ENCODE data around the gene RHBDL1. TPM values are rescaled to one million over a fixed set of nuclear protein-coding genes. Genes with fewer than 3 reads are reported as not detected.
A peak's percentile ranks its signal among the peaks of the same experiment; 100 is the strongest.

The RHBDL1 gene
- total RNA-seq, 1 donor: 1.3 TPM

- no peak for DNase-seq (ENCODE audit: low read depth)
Measured at GRCh38 chr16:629185-629832, 46.2 kb upstream of the RHBDL1 start.

GRCh38 chr16:629833-630248, 45.6 kb upstream of the RHBDL1 start:
- TF ChIP-seq, protein P1, sequence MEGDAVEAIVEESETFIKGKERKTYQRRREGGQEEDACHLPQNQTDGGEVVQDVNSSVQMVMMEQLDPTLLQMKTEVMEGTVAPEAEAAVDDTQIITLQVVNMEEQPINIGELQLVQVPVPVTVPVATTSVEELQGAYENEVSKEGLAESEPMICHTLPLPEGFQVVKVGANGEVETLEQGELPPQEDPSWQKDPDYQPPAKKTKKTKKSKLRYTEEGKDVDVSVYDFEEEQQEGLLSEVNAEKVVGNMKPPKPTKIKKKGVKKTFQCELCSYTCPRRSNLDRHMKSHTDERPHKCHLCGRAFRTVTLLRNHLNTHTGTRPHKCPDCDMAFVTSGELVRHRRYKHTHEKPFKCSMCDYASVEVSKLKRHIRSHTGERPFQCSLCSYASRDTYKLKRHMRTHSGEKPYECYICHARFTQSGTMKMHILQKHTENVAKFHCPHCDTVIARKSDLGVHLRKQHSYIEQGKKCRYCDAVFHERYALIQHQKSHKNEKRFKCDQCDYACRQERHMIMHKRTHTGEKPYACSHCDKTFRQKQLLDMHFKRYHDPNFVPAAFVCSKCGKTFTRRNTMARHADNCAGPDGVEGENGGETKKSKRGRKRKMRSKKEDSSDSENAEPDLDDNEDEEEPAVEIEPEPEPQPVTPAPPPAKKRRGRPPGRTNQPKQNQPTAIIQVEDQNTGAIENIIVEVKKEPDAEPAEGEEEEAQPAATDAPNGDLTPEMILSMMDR (IDR thresholded peaks at IDR 0.05; ENCODE audit: insufficient read depth, low read depth, low read length): no peak
- peak; percentile 48 for DNase-seq (ENCODE audit: low read depth)
- no peak overlapping the region for H3K4me3 ChIP-seq (ENCODE audit: low read depth, low read length)

More at GRCh38 chr16:629185-629832, 46.2 kb upstream of the RHBDL1 start:
- H3K4me3 ChIP-seq (ENCODE audit: low read depth, low read length): no peak overlapping the region
- TF ChIP-seq, protein P1 (IDR thresholded peaks at IDR 0.05; ENCODE audit: insufficient read depth, low read depth, low read length): no peak

DNA sequence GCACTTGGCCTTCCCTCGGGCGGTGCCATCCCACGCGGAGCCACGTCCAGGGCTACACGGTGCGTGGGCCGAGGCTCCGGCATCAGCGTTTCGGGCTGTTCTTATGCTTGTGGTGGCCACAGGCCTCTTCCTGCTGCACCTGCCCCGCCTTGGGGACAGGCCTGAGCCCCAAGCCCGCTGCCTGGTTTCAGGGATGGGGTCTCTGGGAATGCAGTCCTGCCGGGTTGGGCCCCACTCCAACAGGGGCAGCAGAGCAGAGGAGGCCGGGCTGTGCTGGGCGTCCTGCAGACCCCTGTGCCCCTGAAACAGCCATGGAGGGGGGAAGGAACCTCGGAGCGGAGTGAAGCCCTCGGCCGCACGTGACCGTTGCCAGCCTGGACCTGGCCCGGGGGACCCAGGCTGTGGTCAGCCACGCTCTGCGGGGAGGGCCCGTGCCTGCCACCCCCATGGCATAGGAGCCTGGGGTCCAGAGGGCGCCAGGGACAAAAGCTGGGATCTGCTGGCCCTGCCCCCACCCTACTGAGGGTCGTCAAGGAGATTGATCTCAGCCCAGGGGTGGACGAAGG, 45.1 kb upstream of the RHBDL1 start:
- no peak overlapping the region for H3K4me3 ChIP-seq (ENCODE audit: low read depth, low read length)
- DNase-seq (ENCODE audit: low read depth): no peak
- TF ChIP-seq, protein P1 (IDR thresholded peaks at IDR 0.05; ENCODE audit: insufficient read depth, low read depth, low read length): no peak

DNA sequence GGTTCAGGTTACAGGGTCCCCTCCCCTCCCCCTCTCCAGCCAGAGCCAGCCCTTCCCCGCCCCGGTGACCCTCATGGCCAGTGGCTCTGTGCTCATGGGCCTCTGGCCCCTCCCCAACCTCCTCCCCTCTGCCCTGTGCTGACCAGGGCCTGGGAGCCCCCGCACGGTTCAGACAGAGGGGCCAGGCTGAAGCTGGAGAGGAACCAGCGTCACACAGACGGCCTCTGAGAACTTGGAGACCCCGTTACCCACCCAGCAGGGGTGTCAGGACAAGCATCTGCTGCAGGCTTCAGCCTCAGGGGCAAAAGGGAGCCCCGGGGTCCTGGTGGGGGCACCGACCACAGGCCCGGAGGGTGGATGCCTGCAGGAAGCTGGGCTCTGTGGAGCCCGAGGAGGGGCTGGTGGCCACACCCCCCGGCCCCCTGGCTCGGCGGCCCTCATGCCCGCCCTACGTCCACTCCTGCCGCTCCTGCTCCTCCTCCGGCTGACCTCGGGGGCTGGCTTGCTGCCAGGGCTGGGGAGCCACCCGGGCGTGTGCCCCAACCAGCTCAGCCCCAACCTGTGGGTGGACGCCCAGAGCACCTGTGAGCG, 44.6 kb upstream of the RHBDL1 start, which contains the start of gene WFIKKN1:
WFIKKN1 (plus strand) TSS at position 171 of the 591 bp plus-strand sequence; CDS start at position 440, 269 bp downstream.
- H3K4me3 ChIP-seq (ENCODE audit: low read depth, low read length): no peak within 1 kb of the TSS
- DNase-seq (ENCODE audit: low read depth): no peak
- TF ChIP-seq, protein P1 (IDR thresholded peaks at IDR 0.05; ENCODE audit: insufficient read depth, low read depth, low read length): no peak

GRCh38 chr16:631808-632358, 43.6 kb upstream of the RHBDL1 start:
- TF ChIP-seq, protein P1 (IDR thresholded peaks at IDR 0.05; ENCODE audit: insufficient read depth, low read depth, low read length): no peak
- DNase-seq (ENCODE audit: low read depth): no peak
- no peak overlapping the region for H3K4me3 ChIP-seq (ENCODE audit: low read depth, low read length)

DNA sequence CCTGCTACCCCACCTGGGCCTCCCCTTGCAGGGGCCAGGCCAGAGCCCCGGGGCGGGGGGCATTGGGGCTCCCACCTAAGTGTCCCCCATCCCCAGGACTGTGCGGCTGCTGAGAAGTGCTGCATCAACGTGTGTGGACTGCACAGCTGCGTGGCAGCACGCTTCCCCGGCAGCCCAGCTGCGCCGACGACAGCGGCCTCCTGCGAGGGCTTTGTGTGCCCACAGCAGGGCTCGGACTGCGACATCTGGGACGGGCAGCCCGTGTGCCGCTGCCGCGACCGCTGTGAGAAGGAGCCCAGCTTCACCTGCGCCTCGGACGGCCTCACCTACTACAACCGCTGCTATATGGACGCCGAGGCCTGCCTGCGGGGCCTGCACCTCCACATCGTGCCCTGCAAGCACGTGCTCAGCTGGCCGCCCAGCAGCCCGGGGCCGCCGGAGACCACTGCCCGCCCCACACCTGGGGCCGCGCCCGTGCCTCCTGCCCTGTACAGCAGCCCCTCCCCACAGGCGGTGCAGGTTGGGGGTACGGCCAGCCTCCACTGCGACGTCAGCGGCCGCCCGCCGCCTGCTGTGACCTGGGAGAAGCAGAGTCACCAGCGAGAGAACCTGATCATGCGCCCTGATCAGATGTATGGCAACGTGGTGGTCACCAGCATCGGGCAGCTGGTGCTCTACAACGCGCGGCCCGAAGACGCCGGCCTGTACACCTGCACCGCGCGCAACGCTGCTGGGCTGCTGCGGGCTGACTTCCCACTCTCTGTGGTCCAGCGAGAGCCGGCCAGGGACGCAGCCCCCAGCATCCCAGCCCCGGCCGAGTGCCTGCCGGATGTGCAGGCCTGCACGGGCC, 42.8 kb upstream of the RHBDL1 start:
- no peak overlapping the region for H3K4me3 ChIP-seq (ENCODE audit: low read depth, low read length)
- DNase-seq (ENCODE audit: low read depth): no peak
- TF ChIP-seq, protein P1 (IDR thresholded peaks at IDR 0.05; ENCODE audit: insufficient read depth, low read depth, low read length): no peak
